Ramos (cell line): ENCODE data around the gene ARL4A.

ENCODE experiments used
- in situ Hi-C: fragments of 300-500 bp; cut with MboI; formaldehyde crosslinking; loops from one replicate; pipeline ENCODE4 v1.14.3; 2022; ENCODE audit warnings: low sequenced_read_pairs; ENCODE audit not compliant: unreplicated experiment

The ARL4A gene, protein sequence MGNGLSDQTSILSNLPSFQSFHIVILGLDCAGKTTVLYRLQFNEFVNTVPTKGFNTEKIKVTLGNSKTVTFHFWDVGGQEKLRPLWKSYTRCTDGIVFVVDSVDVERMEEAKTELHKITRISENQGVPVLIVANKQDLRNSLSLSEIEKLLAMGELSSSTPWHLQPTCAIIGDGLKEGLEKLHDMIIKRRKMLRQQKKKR

DNA sequence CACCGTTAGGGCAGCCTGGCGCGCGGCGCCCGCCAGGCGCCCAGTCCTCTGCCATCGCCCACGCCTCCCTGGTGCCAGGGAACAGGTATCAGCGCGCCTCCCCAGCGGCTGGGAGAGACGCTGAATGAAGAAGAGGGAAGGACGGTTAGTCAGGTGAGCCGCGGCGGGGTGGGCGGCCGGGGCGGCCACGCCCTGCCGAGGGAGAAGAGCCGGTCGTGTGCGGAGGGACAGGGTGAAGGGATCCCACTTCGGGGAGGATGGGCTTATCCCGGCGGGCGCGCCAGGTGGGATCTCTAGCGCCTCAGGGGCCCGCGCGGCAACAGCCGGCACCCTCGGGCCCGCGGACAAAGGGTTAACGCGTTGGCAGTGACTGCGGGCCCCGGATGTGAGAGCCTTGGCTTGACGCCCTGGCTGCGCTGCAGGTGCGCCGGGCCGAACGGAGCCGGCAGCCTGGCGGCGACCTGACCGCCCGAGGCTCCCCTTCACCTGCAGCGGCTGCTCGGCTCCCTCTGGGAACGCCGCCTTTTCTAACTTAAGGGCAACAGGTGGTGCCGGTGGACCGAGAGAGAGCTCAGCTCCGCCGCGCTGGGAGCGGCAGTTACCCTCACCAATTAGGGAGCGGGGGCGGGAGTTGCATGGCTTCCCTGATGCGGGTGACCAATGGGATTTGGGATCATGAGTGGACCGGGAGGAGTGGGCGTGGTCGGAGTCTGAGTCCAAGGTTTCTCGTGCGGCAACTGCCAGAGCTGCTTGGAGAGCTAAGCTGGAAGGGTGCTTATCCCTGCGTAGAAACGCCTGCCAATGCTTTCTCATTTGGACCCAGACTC is at the start of gene ARL4A:
ARL4A (plus strand) TSS at position 743 of the 827 bp plus-strand sequence. CDS start 622 bp downstream, outside the sequence.
- in situ Hi-C loops, result no loop called here

DNA sequence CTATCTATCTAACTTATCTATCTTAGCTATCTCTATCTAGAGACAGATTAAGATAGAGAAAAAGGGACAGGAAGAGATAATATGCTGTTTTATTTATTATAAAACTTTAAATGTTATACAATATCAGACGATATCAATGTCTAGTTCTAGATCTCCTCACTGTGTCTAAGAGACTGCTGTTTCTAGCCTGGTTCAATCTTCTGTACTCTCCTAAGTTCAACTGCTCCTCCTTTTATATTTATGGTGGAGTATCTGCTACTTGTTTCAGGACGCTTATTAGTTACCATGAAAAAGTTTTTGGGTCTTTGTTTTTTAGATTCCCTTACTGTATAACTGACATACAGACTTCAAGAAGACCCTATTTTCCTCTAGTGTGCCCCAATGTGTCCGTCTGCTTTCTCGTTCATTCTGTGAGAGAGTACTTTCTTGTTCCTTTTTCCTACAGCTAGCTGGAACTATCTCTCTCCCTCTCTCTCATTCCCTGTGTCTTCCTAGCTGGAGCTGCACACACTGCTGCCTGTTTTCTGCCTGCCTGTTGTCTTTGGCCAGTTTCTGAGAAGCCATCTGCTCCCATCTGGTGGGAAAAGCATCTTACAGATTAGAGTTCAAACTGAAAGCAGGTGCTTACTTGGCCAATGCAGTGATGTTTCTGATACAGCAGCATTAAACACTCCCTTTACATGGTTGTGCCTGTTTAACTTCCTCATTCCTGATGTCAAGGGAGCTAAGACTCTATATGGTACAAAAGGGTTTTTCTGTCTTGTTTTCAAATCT is 49.4 kb upstream of the ARL4A start:
- in situ Hi-C loops, result loop anchor here (25.0 kb wide), 1 partner anchor 624 kb away; no protein-coding TSS in a partner anchor

DNA sequence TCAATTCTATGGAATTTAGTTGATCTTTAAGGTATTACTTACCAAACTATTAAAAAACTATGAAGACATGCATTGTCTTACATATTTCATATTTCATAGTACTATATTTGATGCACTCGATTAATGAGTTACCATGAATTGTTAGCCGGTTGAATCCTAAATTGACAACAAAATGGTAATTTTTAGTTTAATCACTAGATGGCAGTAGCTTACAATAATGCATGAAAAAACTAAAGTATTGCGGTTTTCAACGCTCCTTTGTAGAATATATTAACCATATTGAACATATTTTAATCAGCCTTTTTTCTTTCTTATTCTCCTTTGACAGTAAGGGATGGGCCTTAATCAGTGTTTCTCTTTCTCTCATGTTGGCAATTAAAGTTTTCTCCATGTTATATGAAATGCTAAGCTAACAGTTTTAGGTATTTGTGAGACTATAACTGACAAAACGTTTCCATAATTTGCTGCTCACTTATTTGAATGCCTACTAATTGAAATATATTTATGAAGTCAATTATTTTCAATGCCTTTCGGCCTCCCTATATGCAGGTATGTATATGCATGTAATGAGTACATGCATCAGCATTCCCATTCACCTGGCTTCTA is 48.5 kb upstream of the ARL4A start:
- in situ Hi-C loops, result loop anchor here (25.0 kb wide), 1 partner anchor 623 kb away; no protein-coding TSS in a partner anchor

DNA sequence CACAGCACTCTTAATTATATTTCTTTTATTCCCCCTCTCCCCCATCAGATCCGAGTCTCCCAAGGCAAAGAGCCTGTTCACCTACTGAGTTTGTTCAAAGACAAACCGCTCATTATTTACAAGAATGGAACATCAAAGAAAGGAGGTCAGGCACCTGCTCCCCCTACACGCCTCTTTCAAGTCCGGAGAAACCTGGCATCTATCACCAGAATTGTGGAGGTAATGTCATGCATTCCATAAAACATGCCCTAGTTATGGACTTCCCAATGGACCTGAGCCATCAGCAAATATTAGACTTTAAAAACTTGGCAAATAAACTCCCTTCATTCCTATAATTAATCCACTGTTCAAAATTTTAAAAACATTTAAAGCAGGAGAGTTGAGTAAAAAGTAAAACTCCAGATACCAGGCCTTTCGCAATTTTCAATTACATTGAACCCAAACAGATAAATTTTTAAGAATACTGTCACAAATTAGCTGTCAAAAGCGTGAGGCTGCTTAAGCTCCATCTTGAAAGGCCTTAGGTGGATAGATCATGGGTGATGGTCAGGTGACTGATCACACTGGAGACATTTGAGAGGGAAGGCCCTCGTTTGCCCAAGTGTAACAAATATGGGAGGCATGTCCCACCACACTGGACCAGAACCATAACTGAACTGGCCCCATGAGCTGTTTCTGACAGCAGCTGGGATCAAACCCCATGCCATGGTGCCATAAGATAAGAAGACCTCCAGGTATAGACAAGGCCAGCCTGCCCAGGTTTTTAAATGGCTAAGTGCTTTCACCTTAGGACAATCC is 46.9 kb upstream of the ARL4A start:
- in situ Hi-C loops, result loop anchor here (25.0 kb wide), 1 partner anchor 622 kb away; no protein-coding TSS in a partner anchor

DNA sequence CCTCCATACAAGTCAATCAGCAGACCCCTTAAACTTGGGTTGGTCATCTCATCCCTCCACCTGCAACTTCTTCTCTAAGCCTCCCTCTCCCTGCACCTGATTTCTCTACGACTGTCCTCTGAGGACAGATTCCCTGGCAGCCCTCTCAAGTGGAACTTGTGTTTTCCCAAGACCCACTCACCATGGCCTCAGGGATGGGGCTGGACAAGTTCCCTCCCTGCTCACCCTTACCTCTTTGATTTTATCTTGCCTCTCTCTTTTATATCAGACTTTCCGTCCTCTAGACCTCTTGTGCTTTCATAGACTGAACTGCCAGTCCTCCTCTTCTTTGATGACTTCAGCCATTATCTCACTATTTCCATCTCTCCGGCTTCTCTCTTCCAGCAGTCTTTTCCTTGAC is 46.2 kb upstream of the ARL4A start:
- in situ Hi-C loops, result loop anchor here (25.0 kb wide), 1 partner anchor 621 kb away; no protein-coding TSS in a partner anchor

DNA sequence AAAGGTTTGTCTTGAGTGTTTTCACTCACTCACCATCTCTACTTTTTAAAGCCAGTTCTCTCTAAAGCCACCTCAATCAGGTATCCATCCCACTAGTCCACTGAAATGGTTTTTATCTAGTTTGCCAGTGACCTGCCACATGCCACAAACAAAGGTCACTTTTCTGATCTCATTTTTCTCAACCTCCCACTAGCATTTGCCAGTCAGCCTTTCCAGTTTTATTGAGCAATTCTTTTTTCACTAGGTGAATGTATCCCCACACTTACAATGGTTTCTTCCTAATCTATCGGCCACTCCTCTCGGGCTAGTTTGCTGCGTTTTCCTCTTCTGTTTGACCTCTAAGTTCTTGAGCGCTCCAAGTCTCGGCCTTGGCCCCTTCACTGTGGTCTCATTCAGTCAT is 44.9 kb upstream of the ARL4A start:
- in situ Hi-C loops, result loop anchor here (25.0 kb wide), 1 partner anchor 620 kb away; no protein-coding TSS in a partner anchor

DNA sequence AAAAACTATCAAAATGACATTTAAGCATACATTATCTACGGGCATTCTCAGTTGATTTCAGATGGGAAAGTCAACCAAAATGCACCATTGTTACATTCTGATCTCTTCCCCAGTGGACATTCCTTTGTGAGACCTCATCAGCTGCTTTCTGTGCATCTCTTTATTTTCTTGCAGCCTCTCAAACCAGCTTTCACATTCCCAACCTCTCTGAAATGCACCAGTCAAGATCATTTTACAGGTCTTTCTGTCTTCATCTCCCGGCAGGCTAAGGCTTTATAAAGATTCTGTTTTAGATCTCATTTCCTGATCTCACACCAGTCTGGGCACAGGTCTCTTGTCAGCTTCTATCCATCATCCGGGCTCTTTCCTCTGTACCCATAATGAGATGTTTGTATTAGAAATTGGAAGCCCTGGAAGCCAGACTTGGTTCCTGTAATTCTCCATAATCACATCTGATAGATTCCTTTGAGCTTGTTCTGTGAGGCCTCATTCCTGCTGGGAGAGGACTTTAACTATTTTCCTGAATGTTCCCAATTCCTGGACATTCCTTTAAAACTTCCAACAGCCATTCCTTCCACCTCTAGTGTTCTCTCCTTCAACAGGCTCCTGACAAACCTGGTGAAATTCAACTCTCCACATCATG is 44.3 kb upstream of the ARL4A start:
- in situ Hi-C loops, result loop anchor here (25.0 kb wide), 1 partner anchor 619 kb away; no protein-coding TSS in a partner anchor

DNA sequence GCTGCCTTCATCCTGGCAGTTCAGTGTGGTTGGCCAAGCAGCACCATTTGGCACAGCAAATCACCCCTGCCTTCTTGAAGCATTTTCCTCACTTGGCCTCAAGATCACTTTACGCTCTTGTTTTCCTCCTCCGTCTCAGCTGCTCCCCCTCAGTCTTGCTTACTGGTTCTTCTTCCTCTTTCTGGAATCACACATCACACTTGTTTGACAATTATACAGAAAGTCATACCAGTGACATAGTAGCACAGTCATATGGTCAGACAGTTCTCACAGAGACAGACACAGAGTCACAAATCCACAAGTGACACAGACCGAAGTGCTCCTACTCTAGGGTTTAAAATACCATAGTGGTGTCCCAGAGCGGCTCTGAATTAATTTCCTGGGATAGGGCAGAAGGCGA is 43.8 kb upstream of the ARL4A start:
- in situ Hi-C loops, result loop anchor here (25.0 kb wide), 1 partner anchor 619 kb away; no protein-coding TSS in a partner anchor

DNA sequence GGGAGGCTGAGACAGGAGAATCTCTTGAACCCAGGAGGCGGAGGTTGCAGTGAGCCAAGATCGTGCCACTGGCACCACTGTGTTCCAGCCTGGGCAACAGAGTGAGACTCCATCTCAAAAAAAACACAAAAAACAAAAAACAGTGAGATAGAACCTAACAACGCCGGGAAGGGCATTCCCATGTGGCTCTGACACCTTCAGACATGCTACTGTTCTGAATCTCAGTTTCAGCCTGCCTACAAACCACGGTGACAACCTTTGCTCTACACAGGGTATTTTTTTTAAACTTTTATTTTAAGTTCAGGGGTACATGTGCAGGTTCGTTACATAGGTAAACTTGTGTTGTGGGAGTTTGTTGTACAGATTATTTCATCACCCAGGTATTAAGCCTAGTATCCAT is 42.2 kb upstream of the ARL4A start:
- in situ Hi-C loops, result loop anchor here (25.0 kb wide), 1 partner anchor 617 kb away; no protein-coding TSS in a partner anchor

DNA sequence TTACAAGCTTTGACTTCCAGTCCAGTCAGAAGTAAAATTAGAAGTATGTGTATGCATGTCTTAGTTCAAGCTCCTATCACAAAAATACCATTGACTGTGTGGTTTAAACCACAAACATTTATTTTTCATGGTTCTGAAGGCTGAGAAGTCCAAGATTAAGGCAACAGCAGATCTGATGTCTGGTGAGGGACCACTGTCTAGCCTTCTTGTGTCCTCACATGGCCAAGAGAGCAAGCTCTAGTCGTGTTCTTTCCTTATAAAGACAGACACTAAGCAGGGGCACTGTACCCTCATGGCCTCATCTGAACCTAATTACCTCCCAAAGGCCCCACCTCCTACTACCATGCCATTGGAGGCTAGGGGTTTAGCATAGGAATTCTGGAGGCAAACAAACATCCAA is 41.3 kb upstream of the ARL4A start:
- in situ Hi-C loops, result loop anchor here (25.0 kb wide), 1 partner anchor 616 kb away; no protein-coding TSS in a partner anchor

DNA sequence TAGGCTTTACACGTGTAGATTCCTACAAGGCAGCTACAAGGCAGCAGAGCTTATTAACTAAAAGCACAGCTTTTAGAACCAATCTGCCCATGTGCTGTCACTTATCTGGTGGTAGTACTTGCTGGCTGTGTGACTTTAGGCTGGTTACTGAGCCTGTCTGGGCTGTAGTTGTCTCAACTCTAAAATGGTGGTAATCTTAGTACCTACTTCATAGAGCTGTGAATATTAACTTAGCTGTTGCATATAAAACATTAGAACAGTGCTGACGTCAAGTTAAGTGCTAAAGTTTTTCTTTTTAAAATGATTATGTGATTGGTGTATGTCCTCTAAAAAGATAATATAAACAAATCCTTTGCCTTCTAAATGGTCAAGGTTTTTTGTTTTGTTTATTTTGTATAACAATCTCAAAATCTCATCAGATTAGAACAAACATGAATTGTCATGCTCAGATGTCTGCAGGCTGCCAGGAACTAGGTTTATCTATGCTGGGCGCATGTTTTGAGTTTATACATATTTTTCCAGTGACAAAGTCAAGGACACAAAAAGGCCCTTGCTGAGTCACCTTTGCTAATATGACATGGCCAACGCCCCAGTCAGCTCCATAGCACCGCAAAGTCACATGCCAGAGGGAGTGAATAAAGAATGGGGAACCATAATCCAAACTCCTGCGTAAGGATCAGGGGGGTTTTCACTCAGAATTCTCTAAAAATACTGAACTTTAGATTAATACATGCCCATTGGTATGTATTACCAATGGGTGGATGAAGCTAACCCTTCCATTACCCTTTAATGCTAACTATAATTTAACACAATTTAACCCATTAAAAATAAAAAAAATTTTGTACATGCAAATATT is 39.8 kb upstream of the ARL4A start:
- in situ Hi-C loops, result loop anchor here (25.0 kb wide), 1 partner anchor 615 kb away; no protein-coding TSS in a partner anchor

DNA sequence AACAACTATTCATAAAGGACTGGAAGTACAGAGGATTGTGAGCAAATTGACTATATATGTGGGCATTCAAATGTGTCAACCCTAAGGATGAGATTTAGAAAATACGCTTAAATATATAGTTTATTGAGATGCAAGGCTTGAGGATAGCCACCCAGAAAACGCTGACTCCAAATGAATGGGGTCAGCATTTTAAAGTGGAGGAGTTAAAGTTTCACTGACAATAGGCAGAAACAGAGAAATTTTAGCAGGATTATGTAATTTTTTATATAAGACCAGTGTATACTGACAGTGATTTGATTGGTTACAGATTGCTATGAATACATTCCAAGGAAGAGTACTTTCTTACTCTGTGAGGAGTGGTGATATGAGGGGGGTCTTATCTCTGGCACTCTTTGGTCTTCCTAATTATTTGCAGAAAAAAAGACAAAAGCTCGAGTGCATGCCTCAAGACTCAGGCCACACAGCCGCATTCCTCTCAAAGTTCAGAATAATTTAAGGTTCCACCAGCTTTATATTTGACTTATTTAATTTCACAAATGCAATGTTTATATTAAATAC is 38.6 kb upstream of the ARL4A start:
- in situ Hi-C loops, result loop anchor here (25.0 kb wide), 1 partner anchor 614 kb away; no protein-coding TSS in a partner anchor

DNA sequence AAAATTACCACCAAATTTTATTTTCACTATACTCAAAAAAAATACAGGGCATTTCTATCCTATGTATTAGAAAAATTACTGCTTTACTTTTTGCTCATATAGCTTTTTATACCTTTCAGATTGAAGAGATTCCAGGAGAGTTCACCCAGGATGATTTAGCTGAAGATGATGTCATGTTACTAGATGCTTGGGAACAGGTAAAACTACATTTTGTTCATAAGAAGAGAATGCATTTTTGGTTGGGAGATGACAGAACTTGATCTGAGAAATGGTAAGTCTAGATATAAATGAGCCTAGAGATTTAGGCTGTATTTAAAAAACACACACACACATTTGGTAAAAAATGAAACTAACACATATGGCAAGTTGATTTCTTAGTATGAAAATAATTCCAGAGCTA is 38.1 kb upstream of the ARL4A start:
- in situ Hi-C loops, result loop anchor here (25.0 kb wide), 1 partner anchor 613 kb away; no protein-coding TSS in a partner anchor

DNA sequence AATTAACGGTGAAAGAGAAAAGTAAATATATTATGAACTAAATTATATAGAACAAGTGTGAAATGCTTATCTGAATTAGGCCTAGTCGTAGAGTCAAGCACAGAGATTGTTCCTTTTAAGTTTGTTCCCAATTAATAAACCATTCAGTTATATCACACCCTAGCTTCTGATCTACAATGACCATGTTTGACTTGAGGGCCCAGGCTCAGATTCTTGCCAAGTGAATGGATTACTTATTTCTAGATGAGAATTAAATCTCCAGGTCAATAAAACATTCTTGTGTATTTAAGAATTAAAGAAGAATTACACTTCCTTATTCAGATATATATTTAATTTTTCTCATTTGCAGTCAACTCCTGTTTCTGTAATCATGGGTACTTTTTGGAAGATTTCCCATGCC is 37.4 kb upstream of the ARL4A start:
- in situ Hi-C loops, result no loop called here

DNA sequence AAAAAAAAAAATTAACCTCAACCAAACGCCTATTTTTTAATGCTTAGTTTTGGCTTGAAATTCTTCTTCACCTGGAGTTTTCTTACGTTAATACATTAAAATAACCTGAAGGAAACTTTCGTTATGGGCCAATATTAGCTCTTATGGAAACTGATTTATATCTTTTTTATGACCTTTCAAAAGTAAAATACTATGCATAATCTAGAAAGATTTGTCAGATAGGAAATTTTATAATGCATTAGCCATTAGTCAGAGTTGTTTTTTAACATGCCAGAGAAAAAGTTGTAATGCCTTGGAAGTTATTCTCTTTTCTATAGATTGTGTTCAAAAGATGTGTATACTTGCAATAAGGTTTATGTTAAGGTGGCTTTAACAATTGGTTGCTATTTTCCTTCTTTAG is 34.3 kb upstream of the ARL4A start:
- in situ Hi-C loops, result no loop called here

DNA sequence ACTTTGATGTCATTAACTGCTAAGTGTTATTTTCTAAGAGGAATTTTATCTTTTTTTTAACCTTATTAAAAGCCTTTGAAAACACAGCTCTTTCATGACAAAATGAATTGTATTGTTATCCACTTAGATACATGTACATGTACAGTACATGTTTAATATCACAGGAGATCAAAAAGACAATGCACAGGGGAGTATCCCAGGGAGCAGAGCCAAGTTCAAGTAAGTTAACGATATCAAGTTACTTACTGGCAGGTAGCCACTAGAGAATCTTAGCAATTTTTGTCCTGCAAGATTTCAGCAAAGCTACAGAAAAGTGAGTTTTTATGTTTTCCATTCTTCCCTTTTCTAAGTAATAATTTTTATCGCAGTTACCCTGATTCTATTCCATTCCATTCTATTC is 33.9 kb upstream of the ARL4A start:
- in situ Hi-C loops, result no loop called here

DNA sequence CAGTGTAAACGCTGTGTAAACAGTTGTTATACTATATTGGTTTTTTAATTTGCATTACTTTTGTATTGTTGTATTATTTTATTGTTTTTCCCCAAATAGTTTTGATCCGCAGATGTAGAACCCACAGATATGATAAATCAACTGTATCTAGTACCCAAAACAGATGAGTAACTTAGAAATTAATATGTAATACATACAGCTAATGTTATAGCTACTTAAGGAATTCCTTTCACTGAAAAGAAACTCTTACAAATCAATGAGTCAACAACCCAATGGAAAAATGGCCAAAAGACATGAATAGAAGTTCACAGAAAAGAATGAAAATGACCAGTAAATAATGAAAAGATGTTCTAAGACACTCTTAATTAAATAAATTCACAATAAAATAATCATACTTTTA is 32.3 kb upstream of the ARL4A start:
- in situ Hi-C loops, result no loop called here
